ENCODE results near the gene MED31.

GRCh38 chr17:6690641-6691040 lies 39.2 kb upstream of the MED31 start:
- TF ChIP-seq MTA1 (CRISPR knock-in tag; IDR thresholded peaks at IDR 0.05; ENCODE audit: borderline replicate concordance) (no peak), ZFP91 (CRISPR knock-in tag; IDR thresholded peaks at IDR 0.05; ENCODE audit: borderline replicate concordance) (no peak), EP300 (IDR thresholded peaks at IDR 0.05; ENCODE audit: low read depth in 2 of 2, low read length in 2 of 2) (no peak), EP300 (CRISPR knock-in tag; IDR thresholded peaks at IDR 0.05; ENCODE audit: borderline replicate concordance) (no peak), POLR2A (IDR thresholded peaks at IDR 0.05; ENCODE audit: insufficient read depth in 1 of 2, low read depth in 2 of 2, low read length in 2 of 2) (no peak; a peak in 1 of 4 replicates), CBFB (CRISPR knock-in tag; IDR thresholded peaks at IDR 0.05) (no peak), CTCF (CRISPR knock-in tag; IDR thresholded peaks at IDR 0.05) (no peak), KDM2A (CRISPR knock-in tag; IDR thresholded peaks at IDR 0.05; ENCODE audit: borderline replicate concordance, low read depth) (no peak), ZNF282 (IDR thresholded peaks at IDR 0.05; ENCODE audit: partially characterized antibody) (no peak), ZNF7 (CRISPR knock-in tag; IDR thresholded peaks at IDR 0.05) (no peak), PRDM4 (CRISPR knock-in tag; IDR thresholded peaks at IDR 0.05; ENCODE audit: borderline replicate concordance) (no peak), POLR2AphosphoS2 (IDR thresholded peaks at IDR 0.05; ENCODE audit: low read depth, low read length) (no peak)

All from HepG2 (cell line).